ENCODE data around the gene RAB10. TPM values are rescaled to one million over a fixed set of nuclear protein-coding genes. Genes with fewer than 3 reads are reported as not detected.
A peak's percentile ranks its signal among the peaks of the same experiment; 100 is the strongest.

The RAB10 gene
- total and polyA plus RNA-seq, 8 donors: 16.5 to 62.9 (median 37.8) TPM

DNA sequence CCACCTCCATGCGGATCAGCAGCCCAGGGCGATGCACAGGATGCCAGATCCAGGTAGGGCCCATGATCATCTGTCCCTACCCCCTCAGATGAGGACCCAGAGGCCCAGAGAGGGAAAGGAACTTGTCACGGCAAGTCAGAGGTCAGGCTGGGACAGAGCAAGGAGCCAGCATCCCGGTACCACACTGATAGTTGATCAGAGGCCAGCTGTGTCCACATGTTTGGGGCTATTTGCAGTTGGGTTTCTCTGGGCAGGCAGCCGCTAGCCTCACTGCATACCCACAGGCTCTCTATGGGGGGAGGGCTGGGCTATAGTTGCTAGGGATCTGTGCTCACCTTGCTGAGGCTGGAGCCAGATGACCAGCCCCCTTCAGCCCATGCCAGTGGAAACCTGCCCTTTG lies 148.6 kb downstream of the RAB10 start:
- Histone ChIP-seq H3K27ac (no peak overlapping the region), H3K4me3 (no peak overlapping the region), H3K36me3 (no peaks in the 10 kb centered on the region), H3K4me1 (peaks cover 0 to 3% (median 0%) of the 10 kb centered on the region in 3 donors), H3K9me3 (no peaks in the 10 kb centered on the region), H3K27me3 (no peaks in the 10 kb centered on the region)
- TF ChIP-seq, protein P1, sequence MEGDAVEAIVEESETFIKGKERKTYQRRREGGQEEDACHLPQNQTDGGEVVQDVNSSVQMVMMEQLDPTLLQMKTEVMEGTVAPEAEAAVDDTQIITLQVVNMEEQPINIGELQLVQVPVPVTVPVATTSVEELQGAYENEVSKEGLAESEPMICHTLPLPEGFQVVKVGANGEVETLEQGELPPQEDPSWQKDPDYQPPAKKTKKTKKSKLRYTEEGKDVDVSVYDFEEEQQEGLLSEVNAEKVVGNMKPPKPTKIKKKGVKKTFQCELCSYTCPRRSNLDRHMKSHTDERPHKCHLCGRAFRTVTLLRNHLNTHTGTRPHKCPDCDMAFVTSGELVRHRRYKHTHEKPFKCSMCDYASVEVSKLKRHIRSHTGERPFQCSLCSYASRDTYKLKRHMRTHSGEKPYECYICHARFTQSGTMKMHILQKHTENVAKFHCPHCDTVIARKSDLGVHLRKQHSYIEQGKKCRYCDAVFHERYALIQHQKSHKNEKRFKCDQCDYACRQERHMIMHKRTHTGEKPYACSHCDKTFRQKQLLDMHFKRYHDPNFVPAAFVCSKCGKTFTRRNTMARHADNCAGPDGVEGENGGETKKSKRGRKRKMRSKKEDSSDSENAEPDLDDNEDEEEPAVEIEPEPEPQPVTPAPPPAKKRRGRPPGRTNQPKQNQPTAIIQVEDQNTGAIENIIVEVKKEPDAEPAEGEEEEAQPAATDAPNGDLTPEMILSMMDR (IDR thresholded peaks at IDR 0.05): no peak
- intact Hi-C loops (cut with DNase I): no loop called here
- FAIRE-seq (no peak), DNase-seq (no peak), ATAC-seq (no peak)
- WGBS, 2 donors: 76 to 77% methylated on average over 5 of the region's 5 CpGs

DNA sequence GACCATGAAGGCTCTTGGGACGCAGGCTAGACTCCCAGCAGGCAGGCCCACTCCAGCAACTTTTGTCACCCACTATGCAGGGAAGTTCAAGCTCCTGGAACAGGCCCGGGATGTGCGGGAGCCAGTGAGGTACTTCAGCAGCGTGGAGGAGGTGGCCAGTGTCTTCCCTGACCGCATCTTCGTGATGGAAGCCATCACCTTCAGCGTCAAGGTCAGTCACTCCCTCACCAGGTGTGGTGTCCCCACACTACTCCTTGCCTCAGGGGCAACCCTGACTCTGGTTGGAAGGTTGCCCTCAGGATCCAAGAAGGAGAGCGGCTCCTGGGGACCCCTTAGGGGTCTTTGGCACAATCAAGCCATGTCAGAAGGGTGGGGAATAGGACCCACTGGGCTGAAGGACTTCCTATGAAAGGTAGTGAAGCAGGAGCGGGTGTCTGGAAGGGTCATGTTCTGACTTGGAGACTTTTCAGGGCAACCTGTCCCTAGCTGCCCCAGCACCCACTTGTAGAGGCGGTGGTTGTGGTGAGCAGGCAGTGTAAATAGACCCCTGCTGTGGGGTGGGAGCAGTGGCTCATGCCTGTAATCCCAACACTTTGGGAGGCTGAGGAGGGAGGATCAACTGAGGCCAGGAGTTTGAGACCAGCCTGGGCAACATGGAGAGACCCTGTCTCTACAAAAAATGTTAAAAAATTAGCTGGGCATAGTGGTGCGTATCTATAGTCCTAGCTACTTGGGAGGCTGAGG lies 149.2 kb downstream of the RAB10 start:
- H3K9me3 ChIP-seq: no peaks in the 10 kb centered on the region
- no peaks in the 10 kb centered on the region for H3K27me3 ChIP-seq
- WGBS, 2 donors: 94 to 99% methylated on average over 11 of the region's 11 CpGs
- DNase-seq (no peak), FAIRE-seq (no peak), ATAC-seq (no peak)
- H3K36me3 ChIP-seq: no peaks in the 10 kb centered on the region
- intact Hi-C loops (cut with DNase I): no loop called here
- H3K4me1 ChIP-seq: peaks cover 0 to 3% (median 0%) of the 10 kb centered on the region in 3 donors
- TF ChIP-seq, protein P1 (IDR thresholded peaks at IDR 0.05): no peak
- H3K27ac ChIP-seq: no peak overlapping the region
- H3K4me3 ChIP-seq: no peak overlapping the region

DNA sequence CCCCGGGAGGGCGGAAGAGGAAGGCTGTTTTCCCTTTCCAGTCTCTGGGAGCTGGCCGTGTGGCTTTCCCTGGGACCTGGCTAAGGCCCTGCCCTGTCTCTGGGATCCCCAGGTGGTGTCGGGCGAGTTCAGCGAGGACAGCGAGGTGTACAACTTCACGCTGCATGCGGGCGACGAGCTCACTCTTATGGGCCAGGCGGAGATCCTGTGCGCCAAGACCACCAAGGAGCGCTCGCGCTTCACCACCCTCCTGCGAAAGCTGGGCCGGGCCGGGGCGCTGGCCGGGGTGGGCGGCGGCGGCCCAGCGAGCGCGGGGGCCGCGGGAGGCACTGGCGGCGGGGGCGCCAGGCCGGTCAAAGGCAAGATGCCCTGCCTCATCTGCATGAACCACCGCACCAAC lies 150.2 kb downstream of the RAB10 start:
- 56 to 62% methylated on average over 33 to 34 of the region's 34 CpGs for WGBS, 2 donors
- ATAC-seq: no peak
- Histone ChIP-seq H3K27ac (no peak overlapping the region), H3K27me3 (no peaks in the 10 kb centered on the region), H3K4me1 (peaks cover 0 to 3% (median 0%) of the 10 kb centered on the region in 3 donors), H3K4me3 (peak overlapping the region; percentile 37 to 61 (median 50)), H3K36me3 (no peaks in the 10 kb centered on the region), H3K9me3 (no peaks in the 10 kb centered on the region)
- peak in 2 of 6 donors; percentile 24 to 59 for DNase-seq
- intact Hi-C loops (cut with DNase I): no loop called here
- TF ChIP-seq, protein P1 (IDR thresholded peaks at IDR 0.05): no peak
- FAIRE-seq: no peak

DNA sequence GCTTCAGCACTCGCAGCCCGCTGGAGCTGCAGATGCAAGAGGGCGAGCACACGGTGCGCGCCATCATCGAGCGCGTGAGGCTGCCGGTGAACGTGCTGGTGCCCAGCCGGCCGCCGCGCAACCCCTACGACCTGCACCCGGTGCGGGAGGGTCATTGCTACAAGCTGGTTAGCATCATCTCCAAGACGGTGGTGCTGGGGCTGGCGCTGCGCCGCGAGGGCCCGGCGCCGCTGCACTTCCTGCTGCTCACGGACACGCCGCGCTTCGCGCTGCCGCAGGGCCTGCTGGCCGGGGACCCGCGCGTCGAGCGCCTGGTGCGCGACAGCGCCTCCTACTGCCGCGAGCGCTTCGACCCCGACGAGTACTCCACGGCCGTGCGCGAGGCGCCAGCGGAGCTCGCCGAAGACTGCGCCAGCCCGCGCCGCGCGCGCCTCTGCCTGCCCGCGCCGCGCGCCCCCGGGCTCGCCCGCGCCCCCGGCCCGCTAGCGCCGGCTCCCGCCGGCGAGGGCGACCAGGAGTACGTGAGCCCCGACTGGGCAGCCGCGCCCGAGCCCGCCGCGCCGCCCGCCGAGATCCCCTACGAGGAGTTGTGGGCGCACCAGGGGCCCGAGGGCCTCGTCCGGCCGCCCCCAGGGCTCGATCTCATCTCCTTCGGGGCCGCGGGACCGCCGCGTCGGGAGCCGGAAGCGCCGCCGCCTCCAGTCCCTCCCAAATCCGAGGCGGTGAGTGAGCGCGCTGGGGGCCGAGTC lies 150.8 kb downstream of the RAB10 start:
- Histone ChIP-seq H3K4me1 (no peaks in the 10 kb centered on the region), H3K4me3 (peak overlapping the region; percentile 37 to 61 (median 50)), H3K9me3 (no peaks in the 10 kb centered on the region), H3K27me3 (no peaks in the 10 kb centered on the region), H3K36me3 (no peaks in the 10 kb centered on the region), H3K27ac (no peak overlapping the region)
- no peak for FAIRE-seq
- 1 to 3% methylated on average over 31 to 114 of the region's 114 CpGs for WGBS, 2 donors
- TF ChIP-seq, protein P1 (IDR thresholded peaks at IDR 0.05): peak; percentile 31 to 51 (median 42)
- ATAC-seq: peak; percentile 89 to 97 (median 93)
- DNase-seq: peak; percentile 80 to 96 (median 89)
- intact Hi-C loops (cut with DNase I): no loop called here
